HG03457 (cell line): ENCODE results near the gene CDC42EP3.

ENCODE experiments used
- ATAC-seq: cut with Tn5 transposase; IDR thresholded peaks from one replicate; pipeline ENCODE4 v1.9.1; 2021; ENCODE audit warnings: moderate number of reproducible peaks; ENCODE audit not compliant: unreplicated experiment

Gene CDC42EP3, protein sequence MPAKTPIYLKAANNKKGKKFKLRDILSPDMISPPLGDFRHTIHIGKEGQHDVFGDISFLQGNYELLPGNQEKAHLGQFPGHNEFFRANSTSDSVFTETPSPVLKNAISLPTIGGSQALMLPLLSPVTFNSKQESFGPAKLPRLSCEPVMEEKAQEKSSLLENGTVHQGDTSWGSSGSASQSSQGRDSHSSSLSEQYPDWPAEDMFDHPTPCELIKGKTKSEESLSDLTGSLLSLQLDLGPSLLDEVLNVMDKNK

DNA sequence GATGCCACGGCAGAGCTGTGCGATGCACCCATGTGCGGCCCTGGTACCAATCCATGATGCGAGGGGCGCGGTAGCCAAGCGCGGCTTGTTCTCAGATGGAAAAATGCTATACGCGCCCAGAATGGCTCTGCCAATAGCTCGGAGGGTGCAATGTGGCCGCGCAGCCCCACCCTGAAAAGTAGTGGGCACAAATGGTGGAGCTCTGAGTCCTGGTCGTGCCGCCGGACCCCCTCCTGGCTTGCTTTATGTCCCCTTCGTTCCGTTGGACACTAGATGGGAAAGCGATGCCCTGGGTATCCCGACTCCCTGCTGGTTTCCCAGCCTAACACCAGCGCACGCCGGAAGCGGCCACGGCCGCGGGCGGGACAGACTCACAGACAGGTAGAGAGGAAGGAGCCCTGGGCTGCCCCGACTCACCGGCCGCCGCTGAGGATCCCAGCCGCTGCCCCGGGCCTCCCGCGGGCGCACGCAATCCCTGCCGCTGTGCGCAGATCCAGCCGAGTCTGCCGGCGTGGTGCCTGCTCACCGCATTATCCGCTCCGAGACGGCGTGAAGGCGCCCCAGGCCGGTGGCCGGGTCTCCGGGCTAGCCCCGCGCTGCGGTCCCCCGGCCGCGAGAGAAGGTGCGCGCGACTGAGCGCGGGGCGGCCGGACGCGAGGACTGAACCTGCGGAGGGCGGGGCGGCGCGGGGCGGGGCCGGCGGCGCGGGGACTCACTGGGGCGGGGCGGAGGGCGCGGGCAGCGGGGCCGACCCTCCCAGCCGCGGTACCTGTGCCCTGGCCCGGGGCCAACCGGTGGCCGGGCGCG, at the start of gene CDC42EP3:
CDC42EP3 (minus strand) TSS at position 634 of the 807 bp plus-strand sequence. CDS start 25,055 bp downstream, outside the sequence.
- peak; percentile 38 for ATAC-seq

DNA sequence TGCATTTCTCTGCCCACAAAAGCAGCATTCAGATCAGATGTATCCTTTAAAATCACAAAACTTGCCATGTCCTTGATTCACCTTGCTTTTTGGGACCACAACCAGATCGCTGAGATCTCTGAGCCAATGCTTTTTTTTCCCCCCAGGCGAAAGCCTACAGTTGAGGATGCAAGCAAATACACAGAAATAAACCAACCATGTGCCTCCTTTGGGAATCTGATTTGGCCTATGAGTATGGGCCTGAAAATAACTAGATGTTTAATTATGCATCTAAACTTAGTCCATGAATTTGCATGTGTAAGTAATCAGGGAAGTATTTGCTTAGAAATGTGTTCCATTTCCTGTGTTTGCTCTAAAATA, 49.7 kb upstream of the CDC42EP3 start:
- ATAC-seq: no peak

DNA sequence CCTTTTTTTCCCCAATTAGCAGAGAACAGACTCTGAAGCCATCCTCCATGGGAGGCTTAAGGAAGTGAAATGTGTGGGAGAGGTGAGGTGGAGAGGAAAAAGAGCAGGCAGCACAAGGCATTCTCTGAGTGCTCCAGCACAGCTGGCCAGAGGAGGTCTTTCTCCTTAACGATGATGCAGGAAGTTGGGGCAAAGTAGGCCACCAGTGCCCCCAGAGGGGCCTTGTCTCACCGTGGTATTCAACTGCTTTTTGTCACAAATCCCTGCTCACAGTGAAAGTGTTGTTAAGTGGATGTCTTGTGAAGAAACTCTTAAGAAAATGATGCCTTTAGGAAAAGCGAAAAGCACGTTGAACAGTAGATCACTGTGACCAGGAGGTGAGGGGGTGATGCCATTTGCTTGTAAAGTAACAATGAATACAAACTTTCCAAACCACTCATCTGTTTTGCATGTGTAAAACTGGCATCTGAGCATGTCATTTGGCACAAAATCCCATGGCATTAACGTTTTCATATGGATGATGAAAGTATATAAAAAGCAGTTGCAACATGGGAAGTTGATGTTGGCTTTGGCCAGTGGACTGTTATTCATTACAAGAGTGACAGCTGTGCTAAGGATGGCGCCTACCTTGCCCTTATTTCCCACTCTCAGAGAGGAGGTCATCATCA, 49.2 kb upstream of the CDC42EP3 start:
- no peak for ATAC-seq

DNA sequence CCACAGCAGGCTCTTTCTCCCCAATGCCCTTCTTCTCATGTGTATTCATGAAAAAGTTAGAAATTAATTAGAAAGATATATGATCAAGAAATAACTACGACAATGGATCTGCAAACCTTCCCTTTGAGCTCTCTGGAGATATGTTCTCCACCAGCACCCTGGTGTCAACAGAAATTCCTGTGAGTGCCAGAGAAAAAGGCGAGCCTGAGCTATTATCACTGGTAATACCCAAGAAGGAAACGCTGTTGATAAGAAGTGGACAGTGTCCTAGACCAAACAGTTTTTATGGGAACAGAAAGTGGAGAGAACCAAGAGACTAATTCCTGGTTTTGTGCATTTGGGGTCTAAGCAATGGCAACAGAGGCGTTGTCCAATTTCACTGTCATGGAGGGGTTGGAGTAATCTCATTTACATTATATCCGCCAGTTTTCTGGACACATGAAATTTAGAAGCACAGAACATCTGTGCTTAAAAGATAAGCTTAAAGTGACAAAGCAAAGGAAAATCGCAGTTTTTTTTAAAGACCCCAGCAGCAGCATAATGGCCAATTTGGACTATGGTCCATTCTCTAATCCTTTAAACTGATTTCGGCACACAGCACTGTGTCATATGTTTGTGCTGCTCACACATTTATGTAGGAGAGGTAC, 47.2 kb upstream of the CDC42EP3 start:
- ATAC-seq: no peak

DNA sequence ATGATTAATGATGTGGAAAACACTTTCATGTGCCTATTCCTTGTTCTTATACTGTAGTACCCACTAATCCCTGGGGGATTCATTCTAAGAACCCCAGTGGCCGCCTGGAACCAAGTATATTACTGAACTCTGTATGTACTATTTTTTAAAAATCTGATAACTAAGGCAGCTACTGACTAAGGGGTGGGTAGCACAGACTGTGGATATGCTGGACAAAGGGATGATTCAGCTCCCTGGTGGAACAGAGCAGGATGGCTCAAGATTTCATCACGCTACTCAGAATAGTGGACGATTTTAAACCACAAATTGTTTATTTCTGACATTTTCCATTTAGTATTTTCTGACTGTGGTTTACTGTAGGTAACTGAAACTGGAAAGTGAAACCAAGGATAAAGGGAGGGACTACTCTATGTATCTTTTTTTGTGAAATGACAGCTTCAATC, 41.8 kb upstream of the CDC42EP3 start:
- no peak for ATAC-seq

DNA sequence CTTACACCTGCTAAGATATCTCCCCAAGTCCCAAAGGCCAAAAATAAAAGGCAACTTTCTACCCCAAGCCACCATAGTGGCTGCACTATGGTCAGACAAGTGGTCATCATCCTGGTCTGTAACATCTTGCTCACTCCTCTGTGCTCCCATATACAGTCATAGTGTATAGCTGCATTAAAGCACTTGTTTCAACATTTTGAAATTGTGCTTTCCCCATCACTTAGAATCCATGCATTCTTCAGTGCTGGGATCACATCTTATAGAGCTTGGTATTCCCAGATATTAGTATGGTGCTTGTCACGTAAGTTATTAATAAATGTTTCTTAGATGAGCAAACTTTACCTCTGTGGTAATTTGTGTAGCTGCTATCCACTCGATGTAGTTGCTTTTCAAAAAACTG, 40.4 kb upstream of the CDC42EP3 start:
- no peak for ATAC-seq

DNA sequence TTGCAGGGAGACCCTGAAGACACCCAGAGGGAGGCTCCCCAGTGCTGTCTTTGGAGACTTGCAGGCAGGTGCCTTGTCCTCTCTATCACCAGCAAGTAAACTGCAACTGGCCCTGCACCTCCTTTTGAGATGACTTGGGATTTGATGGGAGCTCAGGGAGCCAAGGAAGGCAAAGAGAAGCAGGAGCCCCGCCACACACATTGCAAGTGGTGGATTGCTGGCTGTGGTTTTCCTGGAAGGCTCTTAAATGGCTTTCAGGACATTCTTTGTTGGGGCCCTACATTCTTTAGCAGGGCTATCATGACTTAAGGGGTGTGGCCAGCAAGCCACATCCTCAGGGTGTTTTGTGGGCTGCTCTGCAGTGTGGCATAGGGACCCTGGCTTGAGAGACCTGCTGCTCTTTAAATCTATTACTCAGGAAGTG, 39.9 kb upstream of the CDC42EP3 start:
- ATAC-seq: peak; percentile 56

DNA sequence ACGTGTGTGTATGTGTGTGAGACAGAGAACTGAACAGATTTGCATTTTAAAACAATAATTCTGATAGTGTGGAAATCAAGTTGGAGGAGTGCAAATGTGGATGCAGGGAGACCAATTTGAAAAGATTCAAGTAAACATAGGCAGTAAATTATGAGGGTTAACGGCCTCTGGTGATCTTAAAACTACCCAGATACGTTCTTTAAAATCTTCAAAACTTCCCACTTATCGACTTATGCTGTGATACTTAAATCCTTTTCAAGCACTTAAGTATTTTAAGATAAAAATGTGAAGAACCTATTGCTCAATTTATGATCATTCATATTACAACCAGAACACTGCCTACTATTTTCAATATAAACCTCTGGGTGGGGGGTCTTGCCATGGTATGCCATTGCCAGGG, 37.7 kb upstream of the CDC42EP3 start:
- ATAC-seq: no peak

DNA sequence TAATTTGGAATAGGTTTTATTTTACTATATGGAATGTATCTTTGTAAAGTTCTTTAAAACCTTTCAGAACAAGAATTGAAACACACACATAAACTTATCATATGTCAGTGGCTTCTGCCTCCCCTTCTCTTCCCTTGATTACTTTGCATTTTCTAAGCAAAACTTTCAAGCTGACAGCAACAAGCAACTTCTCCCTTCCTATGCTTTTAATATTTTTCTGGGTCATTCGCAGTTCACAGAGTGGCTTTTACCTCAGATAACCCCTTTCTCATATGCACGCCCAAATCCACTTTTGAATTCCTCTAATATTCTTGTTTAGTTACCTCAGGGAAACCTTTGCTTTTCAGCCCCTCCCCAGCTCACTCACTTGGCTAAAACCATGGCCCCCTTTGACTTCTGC, 36.7 kb upstream of the CDC42EP3 start:
- ATAC-seq: no peak

DNA sequence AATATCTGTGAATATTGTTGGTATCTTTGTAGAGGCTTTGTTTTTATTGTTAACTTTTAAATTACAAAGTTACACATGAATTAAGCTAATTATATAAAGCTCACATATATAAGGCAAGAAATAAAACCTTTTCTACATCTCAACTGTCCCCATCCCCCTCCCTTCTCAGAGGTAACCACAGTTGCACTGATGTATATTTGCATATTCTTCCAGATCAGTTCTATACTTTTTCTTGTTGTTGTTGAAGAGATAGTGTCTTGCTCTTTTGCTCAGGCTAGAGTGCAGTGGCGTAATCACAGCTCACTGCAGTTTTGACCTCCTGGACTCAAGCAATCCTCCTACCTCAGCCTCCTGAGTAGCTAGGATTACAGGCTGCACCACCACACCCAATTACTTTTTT, 36.0 kb upstream of the CDC42EP3 start:
- ATAC-seq: no peak

DNA sequence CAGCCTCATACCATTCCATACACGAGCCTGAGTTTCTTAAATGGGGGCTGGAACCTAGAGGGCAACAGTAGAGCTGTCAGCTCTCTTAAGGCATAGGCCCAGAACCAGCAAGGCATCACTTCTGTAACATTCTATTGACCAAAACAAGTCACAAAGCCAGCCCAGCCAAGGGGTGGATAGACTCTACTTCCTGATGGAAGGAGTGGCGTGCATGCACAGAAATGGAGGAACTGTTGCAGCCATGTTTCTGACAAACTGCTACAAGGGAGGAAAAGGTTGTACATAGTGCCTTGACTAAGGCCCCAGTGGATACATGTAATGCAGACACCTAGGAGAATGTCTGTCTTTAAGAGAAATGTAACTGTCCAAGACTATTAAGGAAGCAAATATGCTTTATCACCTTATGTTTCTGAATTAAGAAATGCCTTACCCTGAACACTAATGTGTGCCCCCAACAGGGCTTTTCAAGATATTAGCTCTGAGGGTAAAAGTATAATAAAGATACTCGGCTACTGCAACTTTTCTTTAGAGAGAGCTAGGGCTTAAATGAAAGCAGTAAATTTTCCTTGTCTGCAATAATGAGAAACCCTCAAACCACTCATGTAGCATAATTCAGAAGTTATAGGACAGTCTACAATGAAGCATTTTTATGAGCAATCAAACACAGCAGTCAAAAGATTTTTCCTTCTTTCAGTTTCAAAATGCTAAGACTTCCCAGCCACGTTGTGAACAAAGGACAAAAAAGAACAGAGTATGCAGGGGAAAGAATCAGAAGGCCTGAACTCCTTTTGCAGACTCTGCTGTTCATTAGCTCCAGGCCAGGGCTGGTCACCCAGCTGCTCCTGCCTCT, 35.1 kb upstream of the CDC42EP3 start:
- ATAC-seq: no peak

DNA sequence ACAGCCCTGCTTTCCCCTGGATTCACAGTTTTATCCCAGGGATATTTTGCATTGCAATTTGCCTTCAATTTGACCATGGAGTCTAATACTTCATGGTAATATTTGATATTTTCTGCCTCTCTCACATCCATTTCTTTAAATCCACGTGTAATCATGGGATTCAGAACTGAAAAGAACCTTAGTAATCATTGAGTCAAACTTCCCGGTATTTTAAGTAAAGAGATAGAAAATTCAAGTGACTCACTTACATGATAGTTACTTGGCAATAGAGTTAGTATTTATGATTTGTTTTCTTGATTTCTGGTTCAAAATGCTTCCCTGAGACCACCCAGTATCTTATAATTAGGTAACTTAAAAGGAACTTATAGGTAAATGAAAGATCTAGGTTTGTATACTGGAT, 33.7 kb upstream of the CDC42EP3 start:
- no peak for ATAC-seq

DNA sequence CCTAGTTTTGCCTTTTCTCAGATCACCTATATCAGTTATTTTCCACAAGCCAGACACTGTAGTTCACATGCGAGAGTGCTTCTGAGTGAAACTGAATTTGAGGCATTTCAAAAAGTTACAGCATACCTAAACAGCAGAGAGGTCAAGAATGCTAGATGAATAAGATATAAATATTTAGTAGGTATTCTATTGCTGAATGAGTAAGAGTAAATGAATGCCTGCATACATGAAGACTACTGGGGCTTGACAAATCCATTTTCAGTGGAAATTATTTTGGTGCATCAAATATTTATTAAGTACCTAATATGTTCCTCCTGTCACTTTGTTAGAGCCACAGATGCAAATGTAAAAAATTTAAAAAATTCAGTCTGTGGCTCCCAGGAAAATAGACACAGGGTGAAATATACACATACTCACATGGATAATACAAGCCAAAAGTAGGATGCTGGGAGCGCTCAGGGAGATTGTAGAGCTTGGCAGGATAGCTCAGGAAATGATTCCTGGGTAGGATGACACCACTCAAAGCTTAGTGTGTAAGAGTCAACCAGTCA, 27.6 kb upstream of the CDC42EP3 start:
- ATAC-seq: no peak

DNA sequence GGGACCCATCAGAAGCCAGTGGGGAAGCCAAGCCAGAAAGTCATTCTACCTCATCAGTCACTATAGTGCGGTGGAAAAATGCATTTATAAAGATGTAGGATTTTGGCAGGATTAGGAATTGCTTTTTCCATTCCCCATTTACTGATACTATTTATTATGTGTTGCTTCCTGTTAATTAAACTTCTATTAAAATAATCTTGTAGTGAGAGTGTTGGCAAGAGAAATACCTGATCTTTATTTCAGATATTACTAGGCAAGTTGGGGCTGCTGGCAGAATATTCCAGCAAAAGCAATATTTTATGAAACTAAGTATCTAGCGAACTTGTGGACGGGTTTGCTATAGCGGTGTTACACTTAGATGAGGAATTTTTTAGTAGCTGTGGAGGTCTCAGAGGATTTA, 23.9 kb upstream of the CDC42EP3 start:
- no peak for ATAC-seq

DNA sequence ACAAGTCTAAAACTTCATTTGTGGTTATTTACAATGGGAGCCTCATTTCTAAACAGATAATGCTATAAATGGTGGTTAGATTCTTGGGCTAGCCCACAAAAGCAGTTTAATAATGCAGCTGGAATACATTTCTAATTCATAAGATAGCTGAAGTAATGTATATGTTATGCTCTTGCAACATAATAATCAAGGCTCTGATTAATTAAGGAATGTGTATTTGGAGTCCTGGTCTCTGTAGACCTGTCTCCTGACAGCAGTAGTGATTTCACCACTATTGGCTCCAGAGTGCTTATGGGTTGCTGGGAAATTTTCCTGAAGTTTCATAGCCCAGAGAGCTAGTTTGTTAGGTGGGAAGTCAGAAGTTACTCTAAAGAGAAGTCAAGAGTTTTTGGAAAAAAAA, 21.3 kb upstream of the CDC42EP3 start:
- ATAC-seq: no peak

DNA sequence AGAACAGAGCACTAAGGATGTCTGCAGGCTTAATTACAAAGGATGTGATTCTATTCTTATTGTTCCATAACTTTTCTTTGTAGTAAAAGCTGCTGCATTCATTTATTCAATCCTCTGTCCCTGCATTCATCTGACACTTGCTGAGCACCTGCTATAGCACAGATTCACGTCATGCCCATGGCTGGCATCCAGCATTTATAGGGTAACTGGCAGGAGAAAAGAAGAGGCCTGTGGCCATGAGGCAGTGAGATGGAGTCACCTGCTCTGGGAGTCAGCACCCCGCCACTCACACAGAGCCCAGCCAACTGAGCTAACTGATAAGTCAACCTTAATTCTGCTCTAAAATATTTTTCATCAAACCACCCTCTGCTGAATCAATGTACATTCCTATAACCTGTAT, 18.3 kb upstream of the CDC42EP3 start:
- ATAC-seq: no peak

DNA sequence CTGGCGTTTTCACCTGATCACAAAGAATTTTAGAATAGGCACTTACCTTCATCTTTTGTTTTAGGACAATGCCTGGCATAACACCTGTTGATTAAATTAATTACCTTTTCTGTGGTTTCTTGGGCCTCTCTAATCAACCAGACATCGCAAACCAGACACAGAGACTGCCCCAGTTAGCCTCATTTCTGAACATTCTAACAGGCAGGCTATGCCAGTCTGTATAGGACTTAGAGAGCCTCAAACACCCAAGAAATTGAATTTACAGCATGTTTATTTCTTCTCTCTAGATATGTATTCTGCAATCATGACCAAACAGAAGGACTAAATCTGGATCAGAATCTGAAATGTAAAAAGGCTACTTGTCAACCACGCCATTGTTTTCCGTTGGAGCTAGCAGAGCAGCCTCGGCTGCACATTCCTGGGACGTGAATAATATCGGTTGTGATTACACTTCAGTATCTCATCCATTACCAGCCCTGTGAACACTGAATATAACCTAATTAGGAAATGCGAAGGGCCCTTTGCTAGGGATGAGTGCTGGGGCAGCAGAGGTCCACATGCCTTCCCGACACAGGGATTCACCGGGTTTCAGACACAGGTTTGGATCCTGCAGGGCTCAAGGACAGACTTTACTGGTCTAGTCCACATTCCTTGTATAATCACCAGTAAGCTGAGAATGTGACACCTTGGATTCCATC, 17.5 kb upstream of the CDC42EP3 start:
- ATAC-seq: no peak

DNA sequence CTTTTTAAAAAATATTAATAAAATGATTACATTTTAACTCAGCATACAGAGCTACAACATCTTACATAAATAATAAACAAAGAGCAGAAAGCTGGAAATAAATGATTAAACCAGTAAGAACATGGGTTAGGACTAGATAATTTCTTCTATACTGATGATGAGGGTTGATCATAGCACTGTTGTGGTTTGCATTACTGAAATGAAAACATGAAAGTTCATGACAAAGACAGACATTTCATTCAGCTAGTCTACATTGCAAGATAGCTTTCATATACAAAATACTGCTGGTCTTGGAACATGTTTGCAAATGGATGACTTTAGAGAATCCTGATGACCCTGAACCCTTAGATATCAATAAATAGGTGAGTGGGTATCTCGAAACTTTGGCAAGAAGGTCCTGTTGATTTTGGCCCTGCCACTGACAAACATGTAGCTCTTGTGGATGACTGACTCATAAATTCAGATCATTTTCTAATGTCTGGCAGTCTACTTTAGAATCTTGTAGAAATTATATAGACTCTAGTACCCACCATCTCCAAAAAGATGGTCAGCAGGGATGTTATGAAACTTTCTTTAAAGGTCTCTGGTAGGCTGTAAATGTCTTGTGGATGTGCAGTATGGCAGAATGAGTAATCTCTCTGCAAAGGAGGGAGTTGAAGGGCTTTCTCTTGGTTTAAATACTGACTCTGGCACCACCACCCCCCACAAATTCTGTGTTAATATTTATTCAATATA, 15.5 kb upstream of the CDC42EP3 start:
- no peak for ATAC-seq

DNA sequence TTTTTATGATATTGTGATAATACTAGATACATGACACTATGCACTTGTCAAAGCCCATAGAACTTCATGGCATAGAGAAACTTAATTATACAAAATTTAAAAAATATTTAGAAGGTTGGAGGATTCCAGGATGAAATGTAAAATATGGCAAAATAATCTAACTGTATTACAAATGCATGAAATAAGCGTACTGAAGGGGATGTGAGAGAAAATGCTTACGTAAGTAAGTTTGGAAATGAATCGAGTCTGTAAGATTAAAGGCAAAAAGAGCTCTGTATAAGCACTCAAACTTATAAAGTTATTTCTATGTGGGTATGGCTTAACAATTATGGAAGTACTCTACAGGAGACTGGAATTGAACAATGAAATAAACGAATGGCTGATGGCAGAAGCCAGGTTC, 13.4 kb upstream of the CDC42EP3 start:
- ATAC-seq: no peak
